NB4 (cell line): ENCODE data around the gene AWAT2.

Source experiments
- DNase-seq: peaks from one replicate; pipeline ENCODE4 v3.0.0; 2010; ENCODE audit warnings: low read depth
- H3K4me3 ChIP-seq: one replicate; pipeline ENCODE4 v1.5.1; 2011; ENCODE audit warnings: mild to moderate bottlenecking, low read depth, low read length, moderate library complexity
- MYC ChIP-seq: IDR thresholded peaks from 2 replicates; pipeline ENCODE4 v1.6.1; 2011; ENCODE audit warnings: low read depth, low read length
- POLR2A ChIP-seq: IDR thresholded peaks from 2 replicates; pipeline ENCODE4 v1.6.1; 2011; ENCODE audit warnings: mild to moderate bottlenecking; ENCODE audit not compliant: insufficient read length; ENCODE audit errors: extremely low read depth
- TF ChIP-seq, protein P1 (sequence below): IDR thresholded peaks from 2 replicates; pipeline ENCODE4 v1.6.1; 2011; ENCODE audit warnings: low read depth, low read length
- TF ChIP-seq, protein P2 (sequence below): IDR thresholded peaks from one replicate; pipeline ENCODE4 v1.5.1; 2012; ENCODE audit warnings: low read depth, low read length

AWAT2 gene

DNA sequence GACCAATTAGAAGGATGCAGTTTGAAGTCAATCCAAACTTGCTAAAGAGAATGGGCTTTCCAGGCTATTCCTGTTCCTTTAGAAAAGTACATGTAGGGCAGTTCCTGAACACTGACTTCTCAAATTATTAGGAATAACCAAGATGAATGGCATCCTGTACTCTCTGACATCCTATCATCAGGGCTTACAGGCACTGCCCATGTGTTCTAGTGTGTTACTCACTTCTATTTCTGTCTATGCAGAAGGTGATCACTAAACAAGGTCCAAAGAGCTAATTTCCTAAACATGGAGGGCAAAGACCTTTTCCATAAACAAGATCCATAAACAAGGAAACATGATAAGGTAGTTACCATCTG, 53.6 kb downstream of the AWAT2 start:
- no peak for DNase-seq
- TF ChIP-seq, protein P1, sequence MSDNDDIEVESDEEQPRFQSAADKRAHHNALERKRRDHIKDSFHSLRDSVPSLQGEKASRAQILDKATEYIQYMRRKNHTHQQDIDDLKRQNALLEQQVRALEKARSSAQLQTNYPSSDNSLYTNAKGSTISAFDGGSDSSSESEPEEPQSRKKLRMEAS: no peak
- TF ChIP-seq MYC: no peak
- TF ChIP-seq POLR2A: no peak
- TF ChIP-seq, protein P2, sequence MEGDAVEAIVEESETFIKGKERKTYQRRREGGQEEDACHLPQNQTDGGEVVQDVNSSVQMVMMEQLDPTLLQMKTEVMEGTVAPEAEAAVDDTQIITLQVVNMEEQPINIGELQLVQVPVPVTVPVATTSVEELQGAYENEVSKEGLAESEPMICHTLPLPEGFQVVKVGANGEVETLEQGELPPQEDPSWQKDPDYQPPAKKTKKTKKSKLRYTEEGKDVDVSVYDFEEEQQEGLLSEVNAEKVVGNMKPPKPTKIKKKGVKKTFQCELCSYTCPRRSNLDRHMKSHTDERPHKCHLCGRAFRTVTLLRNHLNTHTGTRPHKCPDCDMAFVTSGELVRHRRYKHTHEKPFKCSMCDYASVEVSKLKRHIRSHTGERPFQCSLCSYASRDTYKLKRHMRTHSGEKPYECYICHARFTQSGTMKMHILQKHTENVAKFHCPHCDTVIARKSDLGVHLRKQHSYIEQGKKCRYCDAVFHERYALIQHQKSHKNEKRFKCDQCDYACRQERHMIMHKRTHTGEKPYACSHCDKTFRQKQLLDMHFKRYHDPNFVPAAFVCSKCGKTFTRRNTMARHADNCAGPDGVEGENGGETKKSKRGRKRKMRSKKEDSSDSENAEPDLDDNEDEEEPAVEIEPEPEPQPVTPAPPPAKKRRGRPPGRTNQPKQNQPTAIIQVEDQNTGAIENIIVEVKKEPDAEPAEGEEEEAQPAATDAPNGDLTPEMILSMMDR: no peak

DNA sequence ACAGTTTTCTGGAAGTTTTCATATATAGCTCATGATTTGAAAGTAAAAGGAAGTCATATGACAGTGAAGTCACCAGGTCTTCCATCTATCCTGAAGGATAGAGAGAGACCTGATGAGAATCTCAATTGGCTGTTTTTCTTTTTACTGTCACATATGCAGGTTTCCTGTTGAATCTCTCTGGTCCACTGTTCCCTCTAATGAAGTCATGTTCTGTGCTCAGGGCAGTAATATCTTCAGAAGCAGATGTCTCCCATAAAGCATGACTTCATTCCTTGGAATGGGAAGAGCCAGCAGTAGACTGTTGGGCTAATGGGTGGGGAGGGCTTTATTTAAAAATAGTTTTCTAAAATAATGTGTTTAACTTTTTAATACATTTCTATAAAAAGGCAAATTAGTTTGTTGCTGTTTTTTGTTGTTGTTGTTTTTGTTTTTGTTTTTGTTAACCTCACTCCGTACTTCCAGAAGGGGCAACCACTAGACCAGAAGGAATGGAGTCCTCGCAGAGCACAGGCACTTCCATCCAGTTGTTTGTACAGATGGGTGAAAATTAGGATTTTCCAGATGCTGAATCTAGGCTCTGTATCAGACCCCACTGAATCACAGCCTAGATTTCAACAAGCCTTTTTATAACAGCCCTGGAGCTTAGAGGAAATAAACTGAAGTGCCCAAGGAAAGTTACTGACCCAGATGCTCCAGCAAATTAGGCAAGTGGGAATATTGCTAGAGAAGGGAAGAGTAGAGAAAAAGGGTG, 54.2 kb downstream of the AWAT2 start:
- DNase-seq: no peak
- TF ChIP-seq, protein P2: no peak
- TF ChIP-seq, protein P1: no peak
- H3K4me3 ChIP-seq: no peak overlapping the region

More for the DNA sequence above, 53.6 kb downstream of the AWAT2 start:
- H3K4me3 ChIP-seq: no peak overlapping the region

DNA sequence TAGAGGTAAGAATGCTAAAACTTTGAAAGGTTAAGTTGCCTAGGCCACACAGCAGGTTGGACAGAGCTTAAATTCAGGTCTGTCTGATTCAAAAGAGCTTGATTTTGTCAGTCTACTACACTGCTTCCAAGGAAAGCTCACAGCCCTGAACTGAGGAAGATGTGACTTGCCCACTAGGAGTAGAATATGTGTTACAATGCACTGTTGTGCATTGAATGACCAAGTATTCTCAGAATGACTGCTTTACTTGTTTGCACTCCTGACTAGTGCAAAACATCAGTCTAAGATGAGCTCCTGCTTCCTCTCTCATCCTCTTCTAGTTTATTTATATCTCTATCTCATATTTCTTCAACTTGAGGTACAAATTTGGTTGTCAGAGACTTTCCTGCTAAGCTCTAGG, 56.2 kb downstream of the AWAT2 start:
- no peak overlapping the region for H3K4me3 ChIP-seq
- TF ChIP-seq, protein P1: no peak
- TF ChIP-seq, protein P2: no peak
- TF ChIP-seq MYC (no peak), POLR2A (no peak)
- DNase-seq: no peak

DNA sequence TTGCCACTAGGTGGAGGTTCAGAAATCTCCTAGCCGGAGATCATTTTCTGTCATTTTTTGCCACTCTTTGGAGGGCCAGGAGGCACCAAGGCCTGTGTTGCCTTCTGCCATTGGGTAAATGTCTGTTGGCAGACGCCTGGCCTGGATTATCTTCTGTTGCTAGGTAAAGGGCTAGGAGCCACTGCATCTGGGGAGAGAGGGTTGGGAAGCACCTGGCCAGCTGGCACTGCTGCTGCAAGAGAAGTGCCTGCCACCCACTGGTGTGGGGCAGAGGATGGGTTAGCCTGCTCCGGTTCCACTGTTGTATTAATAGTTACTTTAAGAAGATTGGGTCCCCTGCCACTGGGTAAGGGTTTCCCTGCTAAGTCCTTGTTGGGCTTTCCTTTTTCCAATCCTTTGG, 58.1 kb downstream of the AWAT2 start:
- TF ChIP-seq, protein P1: no peak
- TF ChIP-seq MYC: no peak
- TF ChIP-seq, protein P2: no peak
- TF ChIP-seq POLR2A: no peak
- H3K4me3 ChIP-seq: no peak overlapping the region
- DNase-seq: no peak
